T-cell (primary cell): ENCODE data around the gene SIGLEC8. TPM values are rescaled to one million over a fixed set of nuclear protein-coding genes. Genes with fewer than 3 reads are reported as not detected.
"Not testable (repeated sequence)": the region's sequence is repeated elsewhere in the genome, so short reads cannot be mapped to it uniquely, and the experiment has no call there.

Experiments used
- ATAC-seq, 4 experiments: fragments of 200-7000 bp in 3 of 4; fragments of 150-1000 bp in 1 of 4; cut with Tn5 transposase; replicated peaks in 1 of 4; 1 replicate in 3 of 4; 2 replicates in 1 of 4; pipeline ENCODE4 v1.10.0; 2021; ENCODE audit warnings: moderate library complexity in 3 of 4, mild to moderate bottlenecking in 2 of 4, moderate number of reproducible peaks in 1 of 4
- CTCF ChIA-PET, 2 donors: fragments of 300-600 bp; sonication (Branson Sonifier 250); formaldehyde crosslinking; loops; one replicate each; lab custom pipeline; 2022; ENCODE audit warnings: antibody characterized with exemption in 2 of 2; lab: Charles Lee
- POLR2A ChIA-PET, 2 donors: fragments of 300-600 bp; sonication (Branson Sonifier 250); formaldehyde crosslinking; loops; one replicate each; lab custom pipeline; 2022; ENCODE audit warnings: antibody characterized with exemption in 2 of 2; lab: Charles Lee
- DNase-seq, 35 experiments: peaks; one replicate each; pipeline versions ENCODE4 v3.0.0 to v3.0.0-alpha.2; 2013 to 2023
- H3K27ac ChIP-seq: one replicate; pipeline ENCODE4 v1.5.1; 2013; ENCODE audit warnings: low read length
- H3K27me3 ChIP-seq, 2 experiments: replicated peaks in 1 of 2; 1 replicate in 1 of 2; 2 replicates in 1 of 2; pipeline versions ENCODE4 v1.6.1 to v1.7.0; 2013; ENCODE audit warnings: low read length in 1 of 2, mixed read lengths in 1 of 2; ENCODE audit not compliant: control insufficient read depth in 2 of 2, insufficient read depth in 2 of 2; ENCODE audit errors: extremely low read depth in 1 of 2
- H3K36me3 ChIP-seq, 2 donors: 1 replicate in 1 of 2; 2 replicates in 1 of 2; pipeline versions ENCODE4 v1.6.1 to v1.7.0; 2013; ENCODE audit warnings: low read length in 1 of 2; ENCODE audit not compliant: control insufficient read depth in 2 of 2, insufficient read depth in 1 of 2; ENCODE audit errors: extremely low read depth in 1 of 2
- H3K4me1 ChIP-seq, 2 experiments: 1 replicate in 1 of 2; 2 replicates in 1 of 2; pipeline versions ENCODE4 v1.6.1 to v1.7.0; 2013; ENCODE audit warnings: low read length in 2 of 2, mixed read lengths in 1 of 2; ENCODE audit not compliant: insufficient read depth in 2 of 2, control insufficient read depth in 1 of 2; ENCODE audit errors: extremely low read depth in 1 of 2
- H3K4me3 ChIP-seq, 2 donors: 1 replicate in 1 of 2; 2 replicates in 1 of 2; pipeline versions ENCODE4 v1.5.1 to v1.7.0; 2013; ENCODE audit warnings: mild to moderate bottlenecking in 2 of 2, low read length in 1 of 2, moderate library complexity in 1 of 2; ENCODE audit not compliant: control insufficient read depth in 1 of 2; ENCODE audit errors: extremely low read depth in 1 of 2
- H3K9me3 ChIP-seq: 2 replicates; pipeline ENCODE4 v1.7.0; 2013
- H3K27ac Mint-ChIP-seq, 2 donors: one replicate each; pipeline ENCODE4 v1.8.0; 2020 to 2021; ENCODE audit warnings: mild to moderate bottlenecking in 2 of 2, mixed read lengths in 2 of 2
- H3K27me3 Mint-ChIP-seq, 2 donors: one replicate each; pipeline ENCODE4 v1.8.0; 2021 to 2022; ENCODE audit warnings: mixed read lengths in 2 of 2
- H3K36me3 Mint-ChIP-seq: one replicate; pipeline ENCODE4 v1.8.0; 2021; ENCODE audit warnings: mixed read lengths
- H3K4me1 Mint-ChIP-seq, 3 donors: one replicate each; pipeline ENCODE4 v1.8.0; 2020 to 2022; ENCODE audit warnings: mixed read lengths in 3 of 3, mild to moderate bottlenecking in 1 of 3
- H3K4me3 Mint-ChIP-seq, 3 donors: one replicate each; pipeline ENCODE4 v1.8.0; 2020 to 2022; ENCODE audit warnings: mild to moderate bottlenecking in 3 of 3, mixed read lengths in 3 of 3, moderate library complexity in 3 of 3
- H3K9me3 Mint-ChIP-seq, 3 donors: one replicate each; pipeline ENCODE4 v1.8.0; 2020 to 2022; ENCODE audit warnings: mixed read lengths in 3 of 3
- WGBS: methylation state at CpG from one replicate; pipeline ENCODE4 v1.1.5; 2013; ENCODE audit warnings: missing lambda C conversion rate; ENCODE audit not compliant: insufficient coverage; 5-methylcytosine and 5-hydroxymethylcytosine counted together
- total RNA-seq, 35 experiments: library from RNA in 6 of 35; stranded (reverse) in 6 of 35; fragments of 120-200 nt in 1 of 35; gene quantifications; one replicate each; pipeline versions ENCODE4 v1.2.1 to v1.2.4 and lab custom pipeline; 2013 to 2026

Gene SIGLEC8
- total RNA-seq, 5 donors from 2014 or later (not counting 1 experiment from before 2014, with no cell fraction given), result not detected

GRCh38 chr19:51501594-51502263, 43.5 kb upstream of the SIGLEC8 start, which contains the start of gene SIGLEC12:
SIGLEC12 (minus strand) TSS chr19:51501800; CDS start chr19:51501733, 67 bp downstream.
- Mint-ChIP-seq H3K9me3 (peaks cover 0 to 13% (median 7%) of the 10 kb centered on the region in 3 donors), H3K27ac (no peak within 1 kb of the TSS), H3K27me3 (peaks cover 5 to 6% of the 10 kb centered on the region in 2 donors), H3K4me1 (peaks cover 5 to 10% (median 9%) of the 10 kb centered on the region in 3 donors), H3K4me3 (no peak within 1 kb of the TSS), H3K36me3 (no peaks in the 10 kb centered on the region)
- peaks cover 0 to 19% of the 10 kb centered on the region in 2 experiments for H3K27me3 ChIP-seq
- ChIA-PET CTCF (no interaction called here), POLR2A (no interaction called here)
- peak in 5 of 35 experiments; percentile 5 to 31 (median 6) for DNase-seq
- no peak within 1 kb of the TSS for H3K4me3 ChIP-seq
- no peaks in the 10 kb centered on the region for H3K9me3 ChIP-seq
- no peaks in the 10 kb centered on the region for H3K36me3 ChIP-seq
- peak in 1 of 4 experiments; percentile 24 for ATAC-seq
- peaks cover 2 to 5% of the 10 kb centered on the region in 2 experiments for H3K4me1 ChIP-seq
- H3K27ac ChIP-seq, result no peak within 1 kb of the TSS
- 36% methylated on average over 3 of the region's 12 CpGs for WGBS

GRCh38 chr19:51500931-51501330, 42.7 kb upstream of the SIGLEC8 start:
- ATAC-seq, H3K4me3 Mint-ChIP-seq, H3K4me3 ChIP-seq, H3K9me3 ChIP-seq, H3K27me3 Mint-ChIP-seq, POLR2A ChIA-PET, H3K36me3 Mint-ChIP-seq, CTCF ChIA-PET, H3K27ac Mint-ChIP-seq, H3K4me1 ChIP-seq, DNase-seq, H3K4me1 Mint-ChIP-seq, H3K36me3 ChIP-seq, H3K27ac ChIP-seq: not testable (repeated sequence)
- WGBS, result 60% methylated on average over 3 of the region's 8 CpGs
- H3K9me3 Mint-ChIP-seq, result peaks cover 0 to 13% (median 7%) of the 10 kb centered on the region in 3 donors
- peaks cover 0 to 20% of the 10 kb centered on the region in 2 experiments for H3K27me3 ChIP-seq

GRCh38 chr19:51497666-51498065, 39.4 kb upstream of the SIGLEC8 start:
- peaks cover 0 to 25% of the 10 kb centered on the region in 2 experiments for H3K27me3 ChIP-seq
- 20% methylated on average over 1 of the region's 3 CpGs for WGBS
- Mint-ChIP-seq H3K4me3 (no peak overlapping the region), H3K36me3 (no peaks in the 10 kb centered on the region), H3K4me1 (peaks cover 5 to 10% (median 9%) of the 10 kb centered on the region in 3 donors), H3K27ac (no peak overlapping the region), H3K9me3 (peaks cover 0 to 7% (median 4%) of the 10 kb centered on the region in 3 donors), H3K27me3 (peaks cover 16 to 20% of the 10 kb centered on the region in 2 donors)
- DNase-seq, result no peak
- no peak for ATAC-seq
- ChIA-PET CTCF (no interaction called here), POLR2A (no interaction called here)
- no peaks in the 10 kb centered on the region for H3K9me3 ChIP-seq
- H3K4me1 ChIP-seq, result peaks cover 2 to 5% of the 10 kb centered on the region in 2 experiments
- H3K27ac ChIP-seq, result no peak overlapping the region
- H3K4me3 ChIP-seq, result no peak overlapping the region
- no peaks in the 10 kb centered on the region for H3K36me3 ChIP-seq

GRCh38 chr19:51493776-51494175, 35.5 kb upstream of the SIGLEC8 start:
- CTCF ChIA-PET, result no interaction called here
- Mint-ChIP-seq H3K27me3 (peaks cover 18 to 24% of the 10 kb centered on the region in 2 donors), H3K27ac (no peak overlapping the region), H3K9me3 (peaks cover 0 to 7% (median 4%) of the 10 kb centered on the region in 3 donors), H3K4me3 (no peak overlapping the region), H3K4me1 (no peaks in the 10 kb centered on the region), H3K36me3 (no peaks in the 10 kb centered on the region)
- no peaks in the 10 kb centered on the region for H3K9me3 ChIP-seq
- POLR2A ChIA-PET, result no interaction called here
- H3K36me3 ChIP-seq, result no peaks in the 10 kb centered on the region
- no peak overlapping the region for H3K4me3 ChIP-seq
- WGBS, result 0% methylated on average over 2 of the region's 2 CpGs
- H3K4me1 ChIP-seq, result no peaks in the 10 kb centered on the region
- H3K27me3 ChIP-seq, result peaks cover 0 to 27% of the 10 kb centered on the region in 2 experiments
- ATAC-seq, result no peak
- H3K27ac ChIP-seq, result no peak overlapping the region
- DNase-seq, result no peak

GRCh38 chr19:51491586-51491985, 33.3 kb upstream of the SIGLEC8 start:
- Mint-ChIP-seq H3K9me3 (peaks cover 0 to 7% (median 4%) of the 10 kb centered on the region in 3 donors), H3K36me3 (no peaks in the 10 kb centered on the region), H3K27ac (no peak overlapping the region), H3K4me1 (no peaks in the 10 kb centered on the region), H3K4me3 (no peak overlapping the region), H3K27me3 (peaks cover 18 to 19% of the 10 kb centered on the region in 2 donors)
- no peak for DNase-seq
- H3K27ac ChIP-seq, result no peak overlapping the region
- H3K9me3 ChIP-seq, result no peaks in the 10 kb centered on the region
- no peaks in the 10 kb centered on the region for H3K4me1 ChIP-seq
- ChIA-PET CTCF (no interaction called here), POLR2A (no interaction called here)
- 86% methylated on average over 1 of the region's 7 CpGs for WGBS
- H3K27me3 ChIP-seq, result peaks cover 0 to 27% of the 10 kb centered on the region in 2 experiments
- no peak overlapping the region for H3K4me3 ChIP-seq
- ATAC-seq, result no peak
- H3K36me3 ChIP-seq, result no peaks in the 10 kb centered on the region

- H3K27me3 ChIP-seq, result peaks cover 0 to 24% of the 10 kb centered on the region in 2 experiments
- ChIA-PET CTCF (no interaction called here), POLR2A (no interaction called here)
- no peaks in the 10 kb centered on the region for H3K9me3 ChIP-seq
- Mint-ChIP-seq H3K27me3 (peaks cover 17 to 22% of the 10 kb centered on the region in 2 donors), H3K4me1 (no peaks in the 10 kb centered on the region), H3K4me3 (no peak overlapping the region), H3K36me3 (no peaks in the 10 kb centered on the region), H3K27ac (no peak overlapping the region), H3K9me3 (peaks cover 0 to 11% (median 4%) of the 10 kb centered on the region in 3 donors)
- no peak overlapping the region for H3K4me3 ChIP-seq
- DNase-seq, result no peak
- H3K4me1 ChIP-seq, result no peaks in the 10 kb centered on the region
- 48% methylated on average over 10 of the region's 14 CpGs for WGBS
- H3K27ac ChIP-seq, result no peak overlapping the region
- no peaks in the 10 kb centered on the region for H3K36me3 ChIP-seq
- no peak for ATAC-seq
Measured at GRCh38 chr19:51490676-51491075, 32.4 kb upstream of the SIGLEC8 start.
